Fibroblast of skin of abdomen (primary cell): ENCODE data around the gene KIRREL3. TPM values are rescaled to one million over a fixed set of nuclear protein-coding genes. Genes with fewer than 3 reads are reported as not detected.

Experiments
- DNase-seq: peaks from one replicate; pipeline ENCODE4 v3.0.0-alpha.2; 2013
- polyA plus RNA-seq, 2 experiments: library from polyadenylated mRNA; unstranded; fragments of 120-200 nt; gene quantifications; one replicate each; pipeline ENCODE4 v1.2.1, GENCODE V29; 2013; ENCODE audit not compliant: insufficient read length in 2 of 2

Gene KIRREL3
- polyA plus RNA-seq (2013, experiment 1 of 2; ENCODE audit: insufficient read length): 6.1 TPM
- polyA plus RNA-seq (2013, experiment 2 of 2; ENCODE audit: insufficient read length): 6.1 TPM

DNA sequence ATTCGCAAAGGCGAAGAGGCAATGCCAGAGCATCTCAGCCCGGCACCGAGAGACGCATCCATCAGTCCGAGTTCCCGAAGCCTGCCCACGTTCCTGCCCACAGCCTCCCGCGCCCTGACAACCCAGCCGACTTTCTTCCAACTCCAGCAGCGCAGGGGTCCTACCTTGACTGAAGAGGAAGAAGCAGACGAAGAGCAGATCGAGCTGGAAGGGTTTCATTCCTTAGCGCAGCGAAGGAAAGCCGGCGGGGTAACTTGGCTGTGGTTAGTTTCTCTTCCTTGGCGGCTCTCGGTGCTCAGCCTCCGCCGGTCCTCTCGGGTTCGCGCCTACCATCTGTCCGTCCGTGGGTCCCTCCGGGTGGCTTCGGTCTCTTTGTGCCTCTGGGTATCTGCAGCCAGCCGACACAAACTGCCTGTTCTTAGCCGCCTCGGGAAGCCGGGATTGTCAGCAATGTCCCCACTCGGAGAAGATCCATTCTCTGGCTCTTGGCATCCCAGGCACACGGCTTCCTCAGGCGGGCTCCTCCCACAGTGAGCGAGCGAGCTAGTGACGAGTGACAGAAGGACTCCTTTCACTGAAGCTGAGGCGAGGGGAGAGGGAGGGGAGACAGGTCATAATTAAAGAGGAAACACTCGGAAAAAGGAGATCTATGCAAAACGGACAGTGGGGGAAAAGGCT is at the start of gene KIRREL3:
Gene KIRREL3, minus strand, starts transcription at position 480 of the 678 bp plus-strand sequence.
- peak; percentile 32 for DNase-seq

DNA sequence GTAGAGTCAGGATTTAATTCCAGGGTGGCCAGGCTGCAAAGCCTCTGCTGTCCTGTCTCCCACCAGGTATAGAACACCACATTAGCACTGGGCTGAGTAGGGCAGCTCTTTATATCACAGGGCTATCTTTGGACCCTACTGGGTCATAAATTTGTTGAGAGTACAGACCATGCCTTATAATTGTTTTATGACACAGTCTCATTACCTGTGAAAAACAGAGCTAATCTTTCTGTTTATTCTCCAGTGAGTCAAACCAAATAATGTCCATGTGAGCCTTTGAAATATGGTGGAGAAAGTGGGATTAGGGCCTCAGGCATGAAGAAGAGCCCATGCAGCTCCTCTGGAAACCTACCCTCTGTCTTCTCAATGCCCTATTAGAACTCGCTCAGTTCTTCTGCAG is 49.6 kb upstream of the KIRREL3 start:
- no peak for DNase-seq

DNA sequence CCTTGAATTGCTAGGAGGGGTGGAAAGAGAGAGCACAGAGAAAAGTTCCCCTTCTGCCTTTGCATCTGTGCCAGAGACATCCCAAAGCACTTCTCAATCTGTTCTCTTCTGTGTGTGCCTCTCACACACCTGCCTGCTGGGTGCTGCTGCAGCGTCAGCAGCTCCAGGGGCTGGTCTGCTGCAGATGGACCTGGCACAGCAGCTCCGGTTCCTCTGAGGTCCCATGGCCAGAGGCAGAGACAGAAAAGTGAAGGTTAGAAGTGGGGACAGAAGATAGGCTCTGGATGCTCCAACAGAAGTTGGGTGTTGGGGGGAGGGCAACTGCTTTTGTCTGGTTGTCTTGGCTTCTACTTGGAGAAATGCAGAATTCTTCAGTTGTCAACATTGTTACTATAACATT is 48.9 kb upstream of the KIRREL3 start:
- DNase-seq: no peak

DNA sequence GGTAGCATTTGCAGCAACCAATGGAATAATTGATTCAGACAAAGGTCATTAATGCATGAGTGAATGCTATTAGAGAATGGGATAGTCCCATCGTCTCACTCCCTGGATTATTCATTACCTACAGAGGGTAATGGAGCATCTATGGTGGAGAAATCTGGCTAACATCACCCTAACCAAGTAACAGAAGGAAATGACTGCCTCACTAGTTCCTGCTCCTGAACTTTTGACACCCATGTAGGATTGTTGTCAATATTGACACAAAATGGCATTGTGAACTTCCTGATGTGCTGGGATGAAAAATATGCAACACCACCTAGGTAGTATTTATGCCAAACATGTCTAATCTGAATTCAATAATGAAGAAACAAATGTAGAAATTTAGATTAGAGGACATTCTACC is 44.0 kb upstream of the KIRREL3 start:
- DNase-seq: no peak

DNA sequence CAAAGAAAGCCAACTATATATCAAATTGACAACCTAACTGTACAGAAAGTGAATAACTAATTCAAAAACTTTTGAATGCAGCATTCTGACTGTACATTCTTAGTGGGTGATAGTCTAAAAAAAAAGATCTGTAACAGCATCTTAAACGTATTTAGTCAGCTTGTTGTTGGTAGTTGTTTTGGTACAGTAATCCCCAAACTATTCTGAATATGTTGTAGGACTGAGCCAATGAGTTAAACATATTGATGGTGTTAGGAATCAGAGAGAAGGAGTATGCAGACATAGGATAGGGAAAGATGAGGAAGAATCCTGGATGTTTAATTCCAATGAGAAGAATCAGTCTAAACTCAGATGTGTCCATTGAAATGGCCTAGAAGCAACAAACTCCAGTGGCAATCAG is 41.9 kb upstream of the KIRREL3 start:
- DNase-seq: peak; percentile 88

DNA sequence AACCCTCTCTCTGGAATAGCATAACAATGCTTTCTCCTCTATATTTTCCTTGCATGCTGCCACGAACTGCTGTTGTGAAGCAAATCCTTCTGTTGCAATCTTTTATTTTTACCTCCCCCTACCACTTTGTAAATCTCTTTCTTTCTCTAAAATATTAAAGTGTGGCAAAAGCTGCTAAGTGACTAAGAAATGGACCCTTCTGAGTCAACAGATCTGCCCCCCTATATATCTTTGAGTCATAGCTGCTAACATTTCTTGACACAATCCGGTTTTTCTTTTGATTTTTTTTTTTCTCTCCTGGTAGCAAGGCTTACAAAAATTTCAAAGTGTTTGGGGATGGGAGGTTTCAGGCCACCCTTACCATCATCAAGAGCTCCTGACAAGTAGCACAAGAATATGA is 39.0 kb upstream of the KIRREL3 start:
- DNase-seq: peak; percentile 59

DNA sequence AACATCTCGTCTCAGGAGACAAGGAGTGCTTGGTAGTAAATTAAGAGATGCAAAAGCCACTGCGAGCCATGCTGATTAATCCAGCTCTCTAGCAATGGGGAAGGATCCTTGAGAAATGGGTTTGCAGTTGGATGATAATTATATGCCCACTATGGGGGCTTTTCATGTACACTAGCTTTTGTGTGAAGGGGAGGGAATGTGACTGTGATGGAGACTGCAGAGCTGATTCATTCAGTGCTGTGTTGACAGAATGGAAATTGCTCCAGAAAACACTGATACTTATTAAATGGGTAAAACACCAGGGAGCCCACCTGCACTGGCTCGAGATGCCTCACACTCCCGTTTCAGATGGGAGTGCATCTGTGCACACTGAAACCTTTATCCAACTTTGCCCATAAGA is 37.0 kb upstream of the KIRREL3 start:
- no peak for DNase-seq

DNA sequence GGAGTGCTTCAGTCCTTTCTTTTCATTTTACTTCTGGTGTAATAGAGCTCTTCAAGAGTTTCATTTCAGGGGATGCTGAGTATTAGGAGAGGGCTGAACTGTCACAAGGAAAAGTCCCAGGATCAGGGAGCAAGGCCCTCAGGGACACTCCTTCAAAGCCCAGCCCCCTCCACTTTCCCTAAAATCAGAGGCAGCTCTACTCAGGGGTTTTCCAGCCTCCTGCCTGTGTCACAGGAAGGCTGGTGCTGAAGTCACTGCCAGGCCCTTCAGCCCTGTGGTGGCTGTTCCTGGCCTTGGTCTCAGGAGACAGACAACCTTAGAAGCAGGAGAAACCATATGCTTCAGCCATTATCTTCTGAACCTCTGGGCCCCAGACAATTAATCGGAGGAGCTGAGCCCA is 36.4 kb upstream of the KIRREL3 start:
- no peak for DNase-seq

DNA sequence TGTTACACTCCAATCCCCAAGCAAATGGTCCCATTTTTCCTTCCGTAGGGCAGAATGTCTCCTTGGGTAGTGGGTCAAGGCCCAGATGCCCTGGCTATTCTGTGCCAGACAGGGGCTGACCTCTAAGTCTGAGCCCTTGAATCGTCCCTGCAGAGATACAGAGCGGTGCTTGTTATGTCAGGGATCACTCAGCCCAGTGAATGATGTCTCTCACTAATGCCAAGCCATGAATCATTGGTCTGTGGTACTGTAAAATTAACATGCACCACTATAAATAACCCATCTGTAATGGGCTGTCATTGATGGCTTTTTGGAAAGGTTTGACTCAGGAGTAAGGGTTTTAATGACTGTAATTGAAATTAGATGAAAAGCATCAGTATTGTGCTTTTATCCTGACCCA is 35.3 kb upstream of the KIRREL3 start:
- peak; percentile 22 for DNase-seq

DNA sequence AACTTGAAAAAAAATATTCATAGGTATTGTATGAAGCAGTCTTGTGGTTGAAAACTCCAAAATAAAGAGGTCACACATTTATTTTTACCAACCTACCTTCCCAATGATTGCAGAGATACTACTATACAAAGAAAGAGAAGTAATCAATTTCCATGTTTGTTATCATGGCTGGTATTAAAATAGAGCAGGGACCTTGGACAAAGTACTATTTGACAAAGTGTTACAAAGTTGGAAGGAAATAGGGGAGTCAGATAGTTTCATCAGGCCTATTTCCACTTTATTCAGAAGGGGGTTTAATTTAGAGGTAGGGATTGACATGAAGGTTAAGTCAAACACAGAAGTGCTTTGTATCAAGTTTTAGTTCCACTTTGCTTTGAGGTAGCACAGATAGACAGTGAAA is 34.4 kb upstream of the KIRREL3 start:
- DNase-seq: no peak

DNA sequence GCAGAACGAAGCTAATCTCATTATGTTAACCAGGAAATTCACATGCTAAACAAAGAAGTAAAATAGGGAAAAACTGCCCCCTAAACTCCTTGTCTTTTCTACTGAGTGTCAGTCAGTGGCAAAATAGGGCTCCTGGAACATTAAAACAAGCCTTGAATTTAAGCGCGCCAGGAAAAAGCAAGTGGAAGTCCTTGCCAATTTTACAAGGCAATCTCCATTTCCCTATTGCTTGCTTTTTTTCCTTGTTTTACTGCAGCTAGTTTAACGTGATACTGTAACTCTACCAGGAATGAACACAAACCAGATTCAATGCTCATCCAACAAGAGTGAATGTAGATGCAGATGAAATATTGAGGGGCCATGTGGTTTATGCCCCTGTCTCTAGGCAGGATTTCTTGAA is 28.1 kb upstream of the KIRREL3 start:
- no peak for DNase-seq

DNA sequence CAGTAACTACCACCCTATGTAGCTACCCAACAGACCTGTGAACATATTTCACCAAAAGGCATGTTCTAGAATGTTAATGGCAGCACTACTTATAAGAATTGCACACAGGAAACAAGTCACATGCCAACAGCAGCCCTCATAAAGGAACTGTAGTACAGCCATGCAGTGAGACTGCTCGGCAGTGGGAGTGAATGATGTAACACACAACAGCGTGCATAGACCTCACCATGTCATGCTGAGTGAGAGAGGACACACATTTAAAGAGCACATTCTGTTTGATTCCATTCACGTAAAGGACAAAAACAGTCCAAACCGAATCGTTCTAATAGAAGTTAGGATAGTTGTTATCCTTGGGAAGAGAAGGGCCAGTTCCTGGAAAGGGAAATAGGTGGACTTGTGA is 27.2 kb upstream of the KIRREL3 start:
- peak; percentile 12 for DNase-seq

DNA sequence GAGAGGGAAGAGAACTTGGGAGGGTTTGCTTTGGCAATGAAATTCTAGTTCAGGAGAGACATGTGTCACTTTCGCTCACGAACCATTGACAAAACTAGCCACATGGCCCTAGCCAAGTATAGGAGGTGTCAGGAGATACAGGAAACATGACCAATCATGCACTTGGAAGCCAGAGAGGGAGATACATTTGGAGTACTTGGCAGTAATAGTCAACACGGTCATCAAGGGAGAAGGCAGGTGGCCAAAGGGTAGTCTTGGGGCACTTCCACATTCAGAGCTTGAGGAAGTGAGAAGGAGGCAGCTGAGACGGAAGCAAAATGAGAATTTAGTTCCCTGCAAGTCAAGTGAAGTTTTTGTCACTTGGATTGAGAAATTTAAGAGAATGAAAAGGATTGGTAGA is 26.4 kb upstream of the KIRREL3 start:
- no peak for DNase-seq

DNA sequence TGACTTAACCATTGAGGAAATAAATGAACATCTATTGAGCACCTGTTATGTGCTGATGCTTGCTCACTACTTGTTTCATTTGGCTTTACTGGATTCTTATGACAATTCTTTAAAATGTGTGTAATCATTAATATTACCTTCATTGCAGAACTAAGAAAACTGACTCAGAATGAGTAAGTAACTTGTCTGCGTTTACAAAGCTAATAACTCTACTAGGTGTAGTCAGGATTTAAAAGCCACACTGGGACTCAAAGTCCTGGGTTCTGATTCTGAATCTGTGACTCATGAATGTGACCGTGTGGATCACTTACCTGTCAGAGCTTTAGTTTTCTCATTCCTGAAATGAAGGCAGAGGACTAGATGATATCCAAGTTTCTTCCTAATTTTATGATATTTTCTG is 23.4 kb upstream of the KIRREL3 start:
- DNase-seq: no peak

DNA sequence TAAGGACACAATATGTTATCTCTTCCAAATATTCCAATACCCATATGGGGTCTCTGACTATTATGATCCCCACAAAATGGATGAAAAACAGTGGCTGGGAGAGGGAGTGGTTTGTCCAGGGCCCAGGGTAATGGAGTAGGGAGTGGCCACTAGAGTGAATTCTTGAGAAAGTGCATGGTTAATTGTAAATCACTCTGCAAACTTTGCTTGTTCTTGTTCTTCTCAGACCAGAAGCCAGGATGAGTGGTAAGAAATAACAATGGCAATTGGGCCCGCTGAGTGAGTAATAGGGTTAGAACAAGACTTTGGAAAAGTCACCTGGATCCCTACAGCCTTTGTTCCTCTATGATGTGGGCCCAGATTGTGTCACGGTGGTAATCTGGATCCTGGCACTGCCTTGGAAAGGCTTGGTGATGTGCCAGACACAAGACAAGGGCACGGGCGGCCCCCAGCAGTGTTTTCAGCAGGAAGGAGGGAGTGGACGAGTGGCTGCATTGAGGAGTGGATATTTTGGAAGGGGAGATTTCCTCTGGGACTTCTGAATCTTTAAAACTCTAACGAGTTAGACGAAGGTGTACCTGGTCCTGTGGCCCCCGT is 18.2 kb upstream of the KIRREL3 start:
- DNase-seq: no peak

DNA sequence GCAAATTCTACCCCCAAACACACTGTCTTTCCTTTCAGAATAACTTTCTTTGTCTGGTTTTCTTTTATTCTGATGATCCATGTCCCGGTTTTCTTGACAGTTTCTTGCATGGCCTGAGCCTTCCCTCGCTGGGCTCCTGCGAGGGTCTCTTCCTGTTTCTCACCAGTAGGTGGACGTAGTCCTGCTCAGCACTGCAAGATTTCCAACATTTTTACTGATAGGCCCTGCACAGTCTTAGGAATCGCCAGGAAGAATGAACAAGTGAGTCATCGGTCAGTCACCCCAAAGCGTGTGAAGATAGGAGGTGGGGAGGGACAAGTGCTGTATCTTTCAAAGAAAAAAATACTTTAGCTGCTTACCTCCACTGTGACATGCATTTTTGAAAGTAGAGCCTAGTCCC is 16.9 kb upstream of the KIRREL3 start:
- peak; percentile 89 for DNase-seq

DNA sequence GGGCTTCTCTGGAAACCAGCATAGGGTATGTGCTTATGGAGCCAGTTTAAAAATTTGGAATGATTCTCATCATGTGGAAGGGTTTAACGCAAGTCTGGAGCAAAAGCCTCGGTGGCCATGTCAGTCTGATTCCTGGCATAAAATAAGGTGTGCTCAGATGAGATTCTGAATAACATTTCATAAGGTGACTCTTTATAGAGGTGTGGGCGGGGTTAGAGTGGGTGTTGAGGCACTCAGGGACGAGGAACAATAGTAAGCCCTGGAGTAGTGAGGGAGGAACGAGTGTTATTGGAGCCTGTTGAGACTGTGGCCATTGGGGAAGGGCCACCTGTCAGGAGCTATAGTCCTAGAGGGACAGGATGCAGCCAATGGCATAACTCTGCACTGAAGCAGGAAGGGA is 13.0 kb upstream of the KIRREL3 start:
- DNase-seq: no peak

DNA sequence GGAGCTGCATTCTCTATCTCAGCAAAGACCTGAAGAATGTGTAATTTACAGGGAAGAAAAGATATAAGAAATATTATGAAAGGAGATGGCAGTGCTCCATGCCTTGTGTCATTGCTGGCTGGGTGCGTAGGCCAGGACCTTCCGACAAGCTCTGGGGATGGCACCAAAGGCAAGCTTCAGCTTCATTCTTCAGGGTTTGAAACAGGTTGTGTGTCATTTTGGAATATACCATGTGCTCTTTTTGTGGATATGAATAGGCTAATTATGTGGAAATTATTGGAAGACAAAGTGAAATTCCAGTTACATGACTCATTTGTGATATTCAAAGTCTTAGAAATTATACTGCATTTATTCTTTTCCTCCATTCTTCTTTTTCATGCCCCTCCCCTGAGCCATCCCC is 5.7 kb upstream of the KIRREL3 start:
- DNase-seq: peak; percentile 43

DNA sequence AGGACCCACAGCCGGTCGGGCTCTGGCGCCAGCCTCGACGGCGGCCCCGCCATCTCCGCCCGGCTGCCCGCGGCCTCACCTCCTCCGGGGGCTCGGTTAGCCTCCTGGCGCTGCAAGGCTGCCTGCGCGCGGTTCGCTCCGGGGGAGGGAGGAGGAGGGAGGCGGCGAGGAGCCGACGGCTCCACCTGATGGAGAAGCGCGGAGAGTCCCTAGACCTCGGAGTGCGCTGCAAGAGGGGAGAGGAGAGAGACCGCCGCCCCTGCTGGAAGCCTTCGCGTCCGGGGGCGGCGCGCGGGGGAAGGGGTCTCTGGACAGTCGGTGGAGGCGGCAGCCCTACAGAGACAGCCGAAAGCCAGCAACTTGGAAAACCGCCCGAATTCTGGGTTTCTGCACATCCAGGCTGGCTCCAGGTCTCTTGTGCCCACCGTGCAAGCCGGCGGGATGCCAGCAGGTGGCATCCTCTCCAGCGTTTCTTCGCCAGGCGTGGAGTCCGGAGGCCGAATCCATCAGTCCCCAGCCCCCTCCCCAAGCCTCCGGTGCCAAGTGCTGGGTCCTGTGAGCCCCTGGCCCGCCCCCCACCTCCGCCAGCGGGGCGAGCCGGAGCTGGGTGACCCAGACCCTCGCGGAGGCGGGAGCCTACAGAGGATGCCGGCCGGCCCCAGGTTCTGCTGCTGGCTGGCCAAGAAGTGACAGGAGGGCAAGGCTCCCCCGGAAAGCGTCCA is 2.9 kb upstream of the KIRREL3 start:
- peak; percentile 61 for DNase-seq

DNA sequence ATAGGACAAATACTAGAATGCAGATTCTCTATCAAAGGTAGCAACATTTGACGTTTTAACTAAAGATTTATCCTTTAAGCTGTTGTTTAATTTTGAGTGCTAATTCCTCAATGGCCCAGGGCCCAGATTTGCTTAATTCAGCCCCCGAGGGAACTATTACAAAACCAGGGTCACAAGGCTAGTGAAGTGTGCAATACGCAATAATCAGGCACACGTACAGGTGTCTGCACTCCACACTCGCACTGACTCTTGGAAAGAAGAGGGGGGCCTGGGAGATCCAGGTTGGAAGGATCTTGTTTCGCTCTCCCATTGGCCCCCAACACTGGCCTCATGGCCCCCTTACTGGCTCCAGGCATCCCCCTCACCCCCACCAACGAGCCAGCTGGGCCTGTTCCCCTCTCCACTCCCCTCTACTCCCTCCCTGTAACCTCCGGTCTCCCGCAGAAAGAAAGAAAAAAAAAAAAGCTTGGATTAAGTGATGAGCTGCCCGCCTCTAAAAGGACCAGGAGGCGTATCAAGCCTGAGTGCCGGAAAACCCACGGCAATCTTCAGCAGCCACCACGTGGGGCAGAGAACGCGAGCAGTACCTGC is 2.2 kb upstream of the KIRREL3 start:
- DNase-seq: no peak

DNA sequence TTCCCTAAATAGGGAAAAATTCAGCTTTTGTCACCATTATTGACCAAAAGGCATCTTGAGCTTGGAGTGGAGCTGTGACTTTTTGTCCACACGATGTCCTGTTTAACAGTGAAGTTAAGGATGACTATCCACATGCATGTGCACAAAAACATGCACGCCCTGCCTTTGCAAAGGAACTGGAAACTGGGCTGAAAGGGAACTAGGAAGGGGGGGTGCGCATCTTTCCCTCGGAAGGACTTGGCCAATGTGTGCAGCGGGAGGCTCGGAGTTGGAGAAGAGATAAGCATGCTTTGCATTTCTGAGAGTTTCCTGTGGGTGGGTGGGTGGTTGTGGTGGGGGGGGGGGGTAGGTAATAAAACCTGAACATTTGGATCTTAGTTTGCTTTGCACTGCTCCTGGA is 411 bp upstream of the KIRREL3 start:
- DNase-seq: peak; percentile 25

DNA sequence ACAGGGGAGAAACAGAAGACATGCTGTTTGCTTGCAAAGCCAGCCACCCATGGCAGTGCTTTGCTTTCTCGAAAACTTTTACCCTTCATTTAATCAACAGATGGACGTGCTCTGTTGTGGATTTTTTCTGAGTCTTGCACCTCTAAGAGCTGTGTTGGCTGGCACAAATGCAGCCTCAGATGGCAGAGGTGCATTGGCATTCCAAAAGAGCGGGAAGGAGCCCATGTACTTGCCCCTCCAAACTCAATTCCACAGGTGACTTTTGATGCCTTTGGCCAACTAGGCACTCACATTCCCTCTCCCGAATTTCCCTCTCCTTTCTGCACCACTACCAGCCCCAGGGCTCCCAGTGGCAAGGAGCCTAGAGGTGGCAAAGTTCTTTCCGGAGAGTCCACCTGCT is 1.2 kb downstream of the KIRREL3 start:
- DNase-seq: no peak

DNA sequence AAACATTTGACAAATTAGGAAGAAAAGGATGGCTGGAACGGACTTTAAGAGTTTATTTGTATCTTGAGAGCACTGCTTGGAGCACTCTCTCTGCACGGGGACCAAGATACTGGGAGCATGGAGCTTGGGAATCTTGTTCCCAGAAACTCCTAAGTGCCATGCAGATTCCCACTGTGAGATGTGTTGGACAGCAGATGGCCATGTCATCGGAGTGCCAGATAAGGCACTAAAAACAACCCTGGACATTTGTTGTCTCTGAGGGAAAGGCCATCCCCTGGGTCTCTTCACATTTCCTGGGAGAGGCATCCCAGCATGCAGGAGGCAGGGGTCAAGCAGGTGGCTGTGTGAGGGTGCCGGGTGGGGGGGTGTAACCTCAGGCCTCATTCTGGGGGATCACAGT is 2.9 kb downstream of the KIRREL3 start:
- DNase-seq: no peak

DNA sequence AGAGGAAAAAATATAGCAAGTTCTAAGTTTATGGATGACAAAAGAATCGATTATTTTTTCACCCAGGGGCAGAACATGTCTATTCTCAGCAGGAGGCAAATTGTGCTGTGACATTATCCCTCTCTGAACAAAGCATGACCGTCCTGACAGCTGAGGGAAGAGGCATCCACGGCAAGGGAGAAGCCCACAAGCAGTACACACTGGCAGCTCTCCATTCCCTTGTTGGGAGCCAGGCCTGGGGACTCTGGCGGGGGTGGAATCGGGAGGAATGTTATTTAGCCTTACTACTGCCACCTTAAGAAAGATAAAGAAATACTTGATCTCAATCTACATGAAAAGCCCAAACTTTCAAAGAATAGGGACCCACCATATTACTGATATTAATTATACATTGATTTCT is 3.4 kb downstream of the KIRREL3 start:
- DNase-seq: peak; percentile 44
